ENCODE measurements around the gene TNFRSF8. TPM values are rescaled to one million over a fixed set of nuclear protein-coding genes. Genes with fewer than 3 reads are reported as not detected.

Gene TNFRSF8
- polyA plus RNA-seq, 1 experiment = 0.22 TPM

- ChIA-PET POLR2A (no interaction called here), CTCF (interaction anchor here (1.0 kb wide), 1 partner anchor 12 kb away, joined by 3 read pairs; no protein-coding TSS in a partner anchor)
- Histone ChIP-seq H3K27ac (ENCODE audit: low read depth, low read length) (no peak overlapping the region), H3K9me3 (ENCODE audit: control insufficient read depth, insufficient read depth, low read length) (no peaks in the 10 kb centered on the region), H3K27me3 (ENCODE audit: control insufficient read depth, insufficient read depth, low read length) (peaks cover 9% of the 10 kb centered on the region), H3K4me3 (ENCODE audit: low read depth, low read length) (no peak overlapping the region)
- TF ChIP-seq, protein P1, sequence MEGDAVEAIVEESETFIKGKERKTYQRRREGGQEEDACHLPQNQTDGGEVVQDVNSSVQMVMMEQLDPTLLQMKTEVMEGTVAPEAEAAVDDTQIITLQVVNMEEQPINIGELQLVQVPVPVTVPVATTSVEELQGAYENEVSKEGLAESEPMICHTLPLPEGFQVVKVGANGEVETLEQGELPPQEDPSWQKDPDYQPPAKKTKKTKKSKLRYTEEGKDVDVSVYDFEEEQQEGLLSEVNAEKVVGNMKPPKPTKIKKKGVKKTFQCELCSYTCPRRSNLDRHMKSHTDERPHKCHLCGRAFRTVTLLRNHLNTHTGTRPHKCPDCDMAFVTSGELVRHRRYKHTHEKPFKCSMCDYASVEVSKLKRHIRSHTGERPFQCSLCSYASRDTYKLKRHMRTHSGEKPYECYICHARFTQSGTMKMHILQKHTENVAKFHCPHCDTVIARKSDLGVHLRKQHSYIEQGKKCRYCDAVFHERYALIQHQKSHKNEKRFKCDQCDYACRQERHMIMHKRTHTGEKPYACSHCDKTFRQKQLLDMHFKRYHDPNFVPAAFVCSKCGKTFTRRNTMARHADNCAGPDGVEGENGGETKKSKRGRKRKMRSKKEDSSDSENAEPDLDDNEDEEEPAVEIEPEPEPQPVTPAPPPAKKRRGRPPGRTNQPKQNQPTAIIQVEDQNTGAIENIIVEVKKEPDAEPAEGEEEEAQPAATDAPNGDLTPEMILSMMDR (IDR thresholded peaks at IDR 0.05; ENCODE audit: low read depth, low read length) = no peak
- no peak for DNase-seq (ENCODE audit: low read depth, low spot score)
Observed at GRCh38 chr1:12112711-12113161, 49.6 kb downstream of the TNFRSF8 start.

DNA sequence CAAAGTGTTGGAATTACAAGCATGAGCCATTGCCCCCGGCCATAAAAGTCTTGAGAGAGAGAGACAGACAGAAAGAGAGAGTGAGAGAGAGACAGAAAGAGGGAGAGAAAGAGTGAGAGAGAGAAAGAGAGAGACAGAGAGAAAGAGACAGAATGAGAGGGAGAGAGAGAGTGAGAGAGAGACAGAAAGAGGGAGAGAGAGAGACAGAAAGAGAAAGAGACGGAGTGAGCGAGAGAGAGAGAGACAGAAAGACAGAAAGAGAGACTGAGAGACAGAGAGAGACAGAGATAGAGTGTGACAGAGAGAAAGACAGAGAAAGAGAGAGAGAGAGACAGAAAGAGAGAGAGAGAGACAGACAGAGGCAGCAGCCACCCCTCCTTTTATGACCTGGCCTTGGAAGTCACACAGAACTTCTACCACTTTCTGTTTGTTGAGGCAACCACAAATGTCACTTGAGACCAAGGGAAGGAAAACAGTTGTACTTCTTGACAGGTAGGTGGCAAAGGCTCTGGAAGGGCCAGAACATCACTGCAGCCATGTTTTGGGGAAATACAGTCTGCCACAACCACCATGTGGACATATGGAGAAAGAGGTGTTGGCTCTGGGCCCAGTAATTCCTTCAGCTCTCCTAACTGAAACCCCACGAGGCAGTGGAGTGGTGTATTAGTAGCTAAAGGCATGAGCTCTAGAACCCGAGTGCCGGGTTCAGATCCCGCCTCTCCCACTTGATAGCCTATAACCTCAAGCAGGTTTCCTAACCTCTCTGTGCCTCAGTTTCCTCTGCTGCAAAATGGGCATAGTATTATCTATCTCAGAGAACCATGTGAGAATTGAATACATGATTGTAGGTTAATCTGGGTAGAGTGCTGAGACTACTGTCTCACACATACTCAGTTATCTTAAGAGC lies 50.6 kb downstream of the TNFRSF8 start:
- TF ChIP-seq, protein P1 (IDR thresholded peaks at IDR 0.05; ENCODE audit: low read depth, low read length) = peak; percentile 20
- Histone ChIP-seq H3K9me3 (ENCODE audit: control insufficient read depth, insufficient read depth, low read length) (no peaks in the 10 kb centered on the region), H3K27ac (ENCODE audit: low read depth, low read length) (no peak overlapping the region), H3K4me3 (ENCODE audit: low read depth, low read length) (no peak overlapping the region), H3K27me3 (ENCODE audit: control insufficient read depth, insufficient read depth, low read length) (peaks cover 7% of the 10 kb centered on the region)
- ChIA-PET POLR2A (no interaction called here), CTCF (interaction anchor here (0.6 to 1.7 kb wide), 2 partner anchors 10 to 19 kb away, joined by 3 to 12 read pairs; no protein-coding TSS in a partner anchor)
- DNase-seq (ENCODE audit: low read depth, low spot score) = peak; percentile 38

GRCh38 chr1:12114340-12114683 lies 51.2 kb downstream of the TNFRSF8 start:
- Histone ChIP-seq H3K4me3 (ENCODE audit: low read depth, low read length) (no peak overlapping the region), H3K9me3 (ENCODE audit: control insufficient read depth, insufficient read depth, low read length) (no peaks in the 10 kb centered on the region), H3K27me3 (ENCODE audit: control insufficient read depth, insufficient read depth, low read length) (peaks cover 7% of the 10 kb centered on the region), H3K27ac (ENCODE audit: low read depth, low read length) (no peak overlapping the region)
- DNase-seq (ENCODE audit: low read depth, low spot score) = no peak
- POLR2A ChIA-PET = no interaction called here
- CTCF ChIA-PET = interaction anchor here (0.6 to 1.7 kb wide), 3 partner anchors 7 to 19 kb away, joined by 3 to 12 read pairs (median 3); no protein-coding TSS in a partner anchor
- TF ChIP-seq, protein P1 (IDR thresholded peaks at IDR 0.05; ENCODE audit: low read depth, low read length) = no peak

DNA sequence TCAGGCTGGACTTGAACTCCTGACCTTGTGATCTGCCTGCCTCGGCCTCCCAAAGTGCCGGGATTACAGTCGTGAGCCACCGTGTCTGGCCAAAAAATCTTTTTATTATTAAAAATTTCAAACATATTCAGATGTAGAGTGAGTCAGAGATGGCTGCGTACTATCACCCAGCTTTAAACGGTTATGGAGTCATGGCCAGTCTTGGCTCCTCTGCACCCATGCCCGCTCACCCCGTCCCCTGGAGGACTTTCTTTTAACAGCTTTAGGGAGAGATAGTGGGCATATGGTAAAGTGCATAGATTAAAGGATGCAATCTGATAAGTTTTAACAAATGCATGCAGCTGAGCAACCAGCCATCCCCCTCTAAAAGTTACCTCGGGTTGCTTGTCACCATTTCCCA lies 51.8 kb downstream of the TNFRSF8 start:
- POLR2A ChIA-PET = no interaction called here
- H3K27me3 ChIP-seq (ENCODE audit: control insufficient read depth, insufficient read depth, low read length) = peaks cover 4% of the 10 kb centered on the region
- no peak for DNase-seq (ENCODE audit: low read depth, low spot score)
- no peak overlapping the region for H3K27ac ChIP-seq (ENCODE audit: low read depth, low read length)
- TF ChIP-seq, protein P1 (IDR thresholded peaks at IDR 0.05; ENCODE audit: low read depth, low read length) = no peak
- H3K9me3 ChIP-seq (ENCODE audit: control insufficient read depth, insufficient read depth, low read length) = no peaks in the 10 kb centered on the region
- CTCF ChIA-PET = interaction anchor here (1.2 to 1.7 kb wide), 2 partner anchors 8 to 9 kb away, joined by 3 to 12 read pairs; no protein-coding TSS in a partner anchor
- H3K4me3 ChIP-seq (ENCODE audit: low read depth, low read length) = no peak overlapping the region
